H1 (cell line): ENCODE measurements around the gene HAND1. TPM values are rescaled to one million over a fixed set of nuclear protein-coding genes. Genes with fewer than 3 reads are reported as not detected.

Experiments
- ATF2 ChIP-seq: IDR thresholded peaks from 2 replicates; pipeline ENCODE4 v1.6.1; 2012; ENCODE audit warnings: low read length, inconsistent platforms
- TAF7 ChIP-seq: optimal IDR thresholded peaks from 2 replicates; pipeline ENCODE3; 2011; ENCODE audit warnings: low read depth, mild to moderate bottlenecking, inconsistent platforms, low read length, moderate library complexity, borderline replicate concordance
- polyA plus RNA-seq, 7 experiments: library from polyadenylated mRNA; depleted of rRNA in 3 of 7; stranded (reverse) in 5 of 7; unstranded in 2 of 7; fragments of >200 nt in 5 of 7; fragments of 200-250 nt in 2 of 7; gene quantifications; 1 replicate in 5 of 7; 2 replicates in 1 of 7; 4 replicates in 1 of 7; pipeline versions ENCODE4 v1.2.1 to v1.2.3, GENCODE V29; 2011 to 2013; ENCODE audit warnings: missing spikeins in 2 of 7, mixed read lengths in 2 of 7
- total RNA-seq: library from RNA; stranded (reverse); fragmentation: NEBNext Ultra II Directional; extraction: Animal tissue kit (Norgen Biotek cat#: 25700); gene quantifications from 2 replicates; pipeline ENCODE4 v1.2.1, GENCODE V29; 2021

The HAND1 gene
- total and polyA plus RNA-seq, 2 of the 8 experiments (the other 6 are each of a cell fraction or from before 2014, with no cell fraction given) = 0.06 TPM; not detected in 1

- no peak for TF ChIP-seq ATF2
- no peak for TF ChIP-seq TAF7
- TF ChIP-seq, all 59 proteins: peak for 0
Observed at GRCh38 chr5:154456540-154456939, 21.5 kb downstream of the HAND1 start (continued).
